Central memory CD8-positive, alpha-beta T cell (primary cell): ENCODE measurements around the gene ATMIN.

Experiments used
- ATAC-seq: fragments of 150-1000 bp; cut with Tn5 transposase; replicated peaks from 2 replicates; pipeline ENCODE4 v1.10.0; 2022; ENCODE audit warnings: mild to moderate bottlenecking, moderate FRiP score, moderate number of reproducible peaks; ENCODE audit not compliant: poor library complexity, severe bottlenecking; ENCODE audit errors: extremely low read depth
- DNase-seq, 2 donors: peaks; one replicate each; pipeline ENCODE4 v3.0.0; 2021; ENCODE audit warnings: low spot score in 2 of 2
- H3K27ac Mint-ChIP-seq: one replicate; pipeline ENCODE4 v1.8.0; 2022; ENCODE audit warnings: low read depth, mild to moderate bottlenecking, moderate library complexity, mixed read lengths
- H3K27me3 Mint-ChIP-seq: one replicate; pipeline ENCODE4 v1.8.0; 2022; ENCODE audit warnings: mixed read lengths
- H3K36me3 Mint-ChIP-seq: one replicate; pipeline ENCODE4 v1.8.0; 2022; ENCODE audit warnings: mild to moderate bottlenecking, moderate library complexity, mixed read lengths; ENCODE audit not compliant: insufficient read depth
- H3K4me1 Mint-ChIP-seq: one replicate; pipeline ENCODE4 v1.8.0; 2022; ENCODE audit warnings: mixed read lengths
- H3K4me3 Mint-ChIP-seq: one replicate; pipeline ENCODE4 v1.8.0; 2022; ENCODE audit warnings: mild to moderate bottlenecking, moderate library complexity, mixed read lengths
- H3K9me3 Mint-ChIP-seq: one replicate; pipeline ENCODE4 v1.8.0; 2022; ENCODE audit warnings: mixed read lengths

The ATMIN gene

GRCh38 chr16:81012974-81013373 is 22.7 kb upstream of the ATMIN start:
- H3K27ac Mint-ChIP-seq = no peak overlapping the region
- ATAC-seq = no peak
- H3K27me3 Mint-ChIP-seq = no peaks in the 10 kb centered on the region
- peaks cover 15% of the 10 kb centered on the region for H3K36me3 Mint-ChIP-seq
- no peaks in the 10 kb centered on the region for H3K9me3 Mint-ChIP-seq
- H3K4me1 Mint-ChIP-seq = peaks cover 4% of the 10 kb centered on the region
- no peak overlapping the region for H3K4me3 Mint-ChIP-seq
- DNase-seq = no peak

DNA sequence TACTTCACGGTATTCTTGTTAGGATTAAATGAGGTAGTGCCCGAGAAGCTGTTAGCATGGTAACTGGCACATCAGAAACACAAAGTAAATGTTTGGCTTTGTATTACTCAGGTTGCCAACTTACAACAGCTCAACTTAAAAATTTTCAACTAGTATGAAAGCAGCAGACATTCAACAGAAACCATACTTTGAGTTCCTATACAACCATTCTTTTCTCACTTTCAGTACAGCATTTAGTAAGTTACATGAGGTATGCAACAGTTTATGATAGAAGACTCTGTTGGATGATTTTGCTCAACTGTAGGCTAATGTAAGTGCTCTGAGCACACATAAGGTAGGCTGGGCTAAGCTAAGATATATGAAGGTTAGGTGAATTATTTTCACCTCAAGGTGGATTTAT is 21.0 kb upstream of the ATMIN start:
- H3K4me3 Mint-ChIP-seq = no peak overlapping the region
- H3K4me1 Mint-ChIP-seq = peaks cover 4% of the 10 kb centered on the region
- DNase-seq (no peak), ATAC-seq (no peak)
- no peaks in the 10 kb centered on the region for H3K27me3 Mint-ChIP-seq
- H3K9me3 Mint-ChIP-seq = no peaks in the 10 kb centered on the region
- H3K27ac Mint-ChIP-seq = no peak overlapping the region
- peaks cover 18% of the 10 kb centered on the region for H3K36me3 Mint-ChIP-seq

- no peaks in the 10 kb centered on the region for H3K27me3 Mint-ChIP-seq
- H3K4me1 Mint-ChIP-seq = peaks cover 4% of the 10 kb centered on the region
- H3K36me3 Mint-ChIP-seq = peaks cover 17% of the 10 kb centered on the region
- no peaks in the 10 kb centered on the region for H3K9me3 Mint-ChIP-seq
- no peak overlapping the region for H3K27ac Mint-ChIP-seq
- no peak overlapping the region for H3K4me3 Mint-ChIP-seq
- ATAC-seq = no peak
- DNase-seq = no peak
These were observed 17.1 kb upstream of the ATMIN start for GRCh38 chr16:81018496-81018895.

- Mint-ChIP-seq H3K27ac (no peak overlapping the region), H3K36me3 (peaks cover 7% of the 10 kb centered on the region), H3K4me3 (no peak overlapping the region), H3K27me3 (no peaks in the 10 kb centered on the region), H3K9me3 (no peaks in the 10 kb centered on the region), H3K4me1 (no peaks in the 10 kb centered on the region)
- DNase-seq (no peak), ATAC-seq (no peak)
These were observed 9.2 kb upstream of the ATMIN start for GRCh38 chr16:81026429-81026828.

- no peak overlapping the region for H3K27ac Mint-ChIP-seq
These were observed 5.6 kb upstream of the ATMIN start for GRCh38 chr16:81029930-81030604.

GRCh38 chr16:81035975-81036750 is 521 bp downstream of the ATMIN start:
- Mint-ChIP-seq H3K9me3 (no peaks in the 10 kb centered on the region), H3K36me3 (peaks cover 3% of the 10 kb centered on the region), H3K4me1 (peaks cover 30% of the 10 kb centered on the region), H3K4me3 (peak overlapping the region; percentile 77), H3K27ac (peak overlapping the region; percentile 74), H3K27me3 (no peaks in the 10 kb centered on the region)
- ATAC-seq = peak; percentile 68
- peak in 1 of 2 donors; percentile 21 for DNase-seq

More at GRCh38 chr16:81029930-81030604, 5.6 kb upstream of the ATMIN start:
- Mint-ChIP-seq H3K4me3 (no peak overlapping the region), H3K9me3 (no peaks in the 10 kb centered on the region), H3K27me3 (no peaks in the 10 kb centered on the region), H3K36me3 (peaks cover 6% of the 10 kb centered on the region), H3K4me1 (no peaks in the 10 kb centered on the region)
- no peak for DNase-seq
- no peak for ATAC-seq

- Mint-ChIP-seq H3K27ac (peak overlapping the region; percentile 74), H3K27me3 (no peaks in the 10 kb centered on the region), H3K4me3 (peak overlapping the region; percentile 77), H3K4me1 (peaks cover 30% of the 10 kb centered on the region), H3K36me3 (peaks cover 3% of the 10 kb centered on the region), H3K9me3 (no peaks in the 10 kb centered on the region)
- no peak for ATAC-seq
- DNase-seq = no peak
These were observed 1.2 kb downstream of the ATMIN start for GRCh38 chr16:81036751-81037350.

- Mint-ChIP-seq H3K36me3 (peaks cover 26% of the 10 kb centered on the region), H3K27ac (no peak overlapping the region), H3K27me3 (no peaks in the 10 kb centered on the region), H3K4me1 (peaks cover 30% of the 10 kb centered on the region), H3K4me3 (no peak overlapping the region), H3K9me3 (no peaks in the 10 kb centered on the region)
- DNase-seq (no peak), ATAC-seq (no peak)
These were observed 4.5 kb downstream of the ATMIN start for GRCh38 chr16:81040131-81040530.

- H3K27me3 Mint-ChIP-seq = no peaks in the 10 kb centered on the region
- no peak for ATAC-seq
- H3K27ac Mint-ChIP-seq = no peak overlapping the region
- H3K4me3 Mint-ChIP-seq = no peak overlapping the region
- DNase-seq = no peak
- no peaks in the 10 kb centered on the region for H3K9me3 Mint-ChIP-seq
- H3K36me3 Mint-ChIP-seq = peaks cover 30% of the 10 kb centered on the region
- H3K4me1 Mint-ChIP-seq = peaks cover 30% of the 10 kb centered on the region
These were observed 5.2 kb downstream of the ATMIN start for GRCh38 chr16:81040842-81041241.

- H3K36me3 Mint-ChIP-seq = peaks cover 30% of the 10 kb centered on the region
- H3K4me1 Mint-ChIP-seq = peaks cover 27% of the 10 kb centered on the region
- no peaks in the 10 kb centered on the region for H3K27me3 Mint-ChIP-seq
- ATAC-seq (no peak), DNase-seq (no peak)
- no peak overlapping the region for H3K27ac Mint-ChIP-seq
- H3K9me3 Mint-ChIP-seq = no peaks in the 10 kb centered on the region
- no peak overlapping the region for H3K4me3 Mint-ChIP-seq
These were observed 6.1 kb downstream of the ATMIN start for GRCh38 chr16:81041696-81042095.

DNA sequence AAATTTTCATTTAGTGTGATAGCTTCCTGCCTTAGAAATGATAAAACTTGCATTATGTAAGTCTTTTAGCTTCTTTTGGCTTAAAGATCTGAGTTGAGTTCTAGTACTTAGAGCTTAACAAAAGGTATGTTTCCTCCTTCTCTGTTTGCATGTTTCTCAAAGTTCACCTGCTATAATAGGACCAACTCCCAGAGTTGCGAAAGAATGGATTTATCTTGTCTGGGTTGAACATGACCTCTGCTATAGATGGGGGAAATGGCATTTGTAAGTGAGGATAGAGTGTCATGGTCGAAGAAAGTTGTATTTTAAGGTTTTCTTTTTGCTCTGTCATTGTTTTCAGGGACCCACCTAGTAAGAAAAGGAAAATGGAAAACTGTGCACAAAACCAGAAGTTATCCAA is 7.2 kb downstream of the ATMIN start:
- DNase-seq (no peak), ATAC-seq (no peak)
- Mint-ChIP-seq H3K9me3 (no peaks in the 10 kb centered on the region), H3K4me3 (no peak overlapping the region), H3K27me3 (no peaks in the 10 kb centered on the region), H3K27ac (no peak overlapping the region), H3K36me3 (peaks cover 30% of the 10 kb centered on the region), H3K4me1 (peaks cover 16% of the 10 kb centered on the region)

DNA sequence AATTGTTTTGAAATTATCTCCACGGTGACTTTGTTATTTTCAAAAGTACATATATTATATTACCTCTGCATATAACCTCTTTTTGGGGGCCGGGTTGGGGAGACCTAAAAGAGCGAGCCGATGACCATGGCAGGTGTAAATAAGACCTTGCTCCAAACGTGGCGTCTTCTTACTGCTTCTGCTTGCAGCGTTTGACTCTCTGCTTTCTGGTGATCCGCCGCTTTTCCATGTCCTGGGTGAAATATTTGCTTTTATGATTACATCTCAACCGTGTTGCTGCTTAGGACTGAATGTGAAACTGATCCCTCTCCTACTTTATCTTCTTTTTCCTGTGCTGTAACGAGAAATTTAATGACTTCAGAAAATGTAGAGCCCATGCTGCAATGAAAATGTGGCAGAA is 18.1 kb downstream of the ATMIN start:
- peaks cover 15% of the 10 kb centered on the region for H3K9me3 Mint-ChIP-seq
- DNase-seq = no peak
- no peak overlapping the region for H3K27ac Mint-ChIP-seq
- no peak overlapping the region for H3K4me3 Mint-ChIP-seq
- ATAC-seq = no peak
- H3K27me3 Mint-ChIP-seq = peaks cover 10% of the 10 kb centered on the region
- H3K4me1 Mint-ChIP-seq = no peaks in the 10 kb centered on the region
- H3K36me3 Mint-ChIP-seq = peaks cover 4% of the 10 kb centered on the region
